Activated CD8-positive, alpha-beta memory T cell treated with anti-CD3 and anti-CD28 coated beads, Interleukin-2, amount 10 ng/mL, durations not matched to agents 7 days and 5 days (primary cell): Measurements from ENCODE around the gene ZNF33B. TPM values are rescaled to one million over a fixed set of nuclear protein-coding genes. Genes with fewer than 3 reads are reported as not detected.
A peak's percentile ranks its signal among the peaks of the same experiment; 100 is the strongest.

Experiments
- ATAC-seq: fragments of 150-1000 bp; cut with Tn5 transposase; one replicate; pipeline ENCODE4 v1.10.0; 2021; ENCODE audit warnings: moderate library complexity
- CTCF ChIA-PET: fragments of 350-600 bp; sonication (Branson Sonifier 250); formaldehyde crosslinking; loops from one replicate; lab custom pipeline; 2021; ENCODE audit warnings: antibody characterized with exemption; lab: Charles Lee
- DNase-seq: peaks from one replicate; pipeline ENCODE4 v3.0.0-alpha.2; 2020
- H3K27ac Mint-ChIP-seq: one replicate; pipeline ENCODE4 v1.8.0; 2021; ENCODE audit warnings: mild to moderate bottlenecking, mixed read lengths
- H3K27me3 Mint-ChIP-seq: one replicate; pipeline ENCODE4 v1.8.0; 2021; ENCODE audit warnings: mixed read lengths
- H3K36me3 Mint-ChIP-seq: one replicate; pipeline ENCODE4 v1.8.0; 2021; ENCODE audit warnings: mild to moderate bottlenecking, mixed read lengths
- H3K4me1 Mint-ChIP-seq: one replicate; pipeline ENCODE4 v1.8.0; 2021; ENCODE audit warnings: mixed read lengths
- H3K4me3 Mint-ChIP-seq: one replicate; pipeline ENCODE4 v1.8.0; 2021; ENCODE audit warnings: mild to moderate bottlenecking, moderate library complexity, mixed read lengths
- H3K9me3 Mint-ChIP-seq: one replicate; pipeline ENCODE4 v1.8.0; 2022; ENCODE audit warnings: low read depth, mixed read lengths
- total RNA-seq, 2 experiments: library from RNA; stranded (reverse); gene quantifications; one replicate each; pipeline ENCODE4 v1.2.3, GENCODE V29; 2021

The ZNF33B gene
- total RNA-seq, 2 experiments from 2014 or later = 15.6 to 16.5 TPM

GRCh38 chr10:42638821-42639270 is 476 bp upstream of the ZNF33B start:
- peaks cover 19% of the 10 kb centered on the region for H3K36me3 Mint-ChIP-seq
- ATAC-seq (no peak), DNase-seq (no peak)
- H3K4me3 Mint-ChIP-seq = peak overlapping the region; percentile 98
- peaks cover 26% of the 10 kb centered on the region for H3K4me1 Mint-ChIP-seq
- no peaks in the 10 kb centered on the region for H3K27me3 Mint-ChIP-seq
- peak overlapping the region; percentile 88 for H3K27ac Mint-ChIP-seq
- no peaks in the 10 kb centered on the region for H3K9me3 Mint-ChIP-seq
- CTCF ChIA-PET = no interaction called here

- no peaks in the 10 kb centered on the region for H3K9me3 Mint-ChIP-seq
- ATAC-seq (no peak), DNase-seq (no peak)
- peak overlapping the region; percentile 88 for H3K27ac Mint-ChIP-seq
- peak overlapping the region; percentile 98 for H3K4me3 Mint-ChIP-seq
- peaks cover 27% of the 10 kb centered on the region for H3K36me3 Mint-ChIP-seq
- CTCF ChIA-PET = no interaction called here
- no peaks in the 10 kb centered on the region for H3K27me3 Mint-ChIP-seq
- H3K4me1 Mint-ChIP-seq = peaks cover 34% of the 10 kb centered on the region
Measured at GRCh38 chr10:42637648-42638054, 719 bp downstream of the ZNF33B start.

DNA sequence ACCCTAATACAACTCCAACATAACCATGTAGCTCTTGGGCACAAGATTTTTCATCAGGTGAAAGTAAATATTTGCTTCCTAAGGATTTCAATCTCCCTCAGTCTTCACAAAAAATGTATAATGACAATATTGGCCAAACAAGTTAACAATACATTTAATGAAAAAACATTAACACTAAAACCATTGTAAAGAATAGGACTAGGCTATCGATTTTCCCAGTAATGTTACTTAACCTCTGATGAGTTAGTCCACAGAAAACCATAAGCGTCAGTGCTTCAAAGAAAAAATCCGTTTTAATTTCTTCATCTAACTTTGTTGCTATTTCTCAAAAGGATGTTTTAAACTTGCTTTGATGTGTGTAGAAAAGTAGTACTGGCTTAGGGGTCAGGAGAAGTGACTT is 1.2 kb downstream of the ZNF33B start:
- H3K27me3 Mint-ChIP-seq = no peaks in the 10 kb centered on the region
- H3K9me3 Mint-ChIP-seq = no peaks in the 10 kb centered on the region
- H3K27ac Mint-ChIP-seq = peak overlapping the region; percentile 88
- peaks cover 36% of the 10 kb centered on the region for H3K4me1 Mint-ChIP-seq
- DNase-seq (no peak), ATAC-seq (no peak)
- CTCF ChIA-PET = no interaction called here
- H3K4me3 Mint-ChIP-seq = peak overlapping the region; percentile 98
- peaks cover 31% of the 10 kb centered on the region for H3K36me3 Mint-ChIP-seq

DNA sequence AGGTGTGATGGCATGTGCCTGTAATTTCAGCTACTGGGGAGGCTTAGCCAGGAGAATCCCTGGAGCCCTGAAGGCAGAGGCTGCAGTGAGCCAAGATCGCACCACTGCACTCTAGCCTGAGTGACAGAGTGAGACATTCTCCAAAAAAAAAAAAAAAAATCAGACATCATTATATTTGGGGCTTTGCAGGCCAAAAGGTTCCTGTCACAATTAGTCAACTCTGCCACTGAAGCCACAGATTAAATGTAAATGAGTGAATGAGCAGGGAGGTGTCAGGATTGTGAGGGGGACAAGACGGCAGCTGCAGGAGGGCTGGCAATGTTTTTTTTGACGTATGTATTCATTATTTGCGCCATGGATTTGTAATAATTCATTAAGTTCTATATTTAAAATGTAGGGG is 3.3 kb downstream of the ZNF33B start:
- CTCF ChIA-PET = no interaction called here
- ATAC-seq = no peak
- Mint-ChIP-seq H3K27ac (no peak overlapping the region), H3K27me3 (no peaks in the 10 kb centered on the region), H3K9me3 (no peaks in the 10 kb centered on the region), H3K36me3 (peaks cover 49% of the 10 kb centered on the region), H3K4me1 (peaks cover 53% of the 10 kb centered on the region), H3K4me3 (no peak overlapping the region)
- no peak for DNase-seq

GRCh38 chr10:42632564-42632963 is 5.8 kb downstream of the ZNF33B start:
- Mint-ChIP-seq H3K4me1 (peaks cover 53% of the 10 kb centered on the region), H3K27me3 (no peaks in the 10 kb centered on the region), H3K9me3 (no peaks in the 10 kb centered on the region), H3K27ac (no peak overlapping the region), H3K36me3 (peaks cover 72% of the 10 kb centered on the region), H3K4me3 (no peak overlapping the region)
- ATAC-seq (no peak), DNase-seq (no peak)
- CTCF ChIA-PET = no interaction called here

DNA sequence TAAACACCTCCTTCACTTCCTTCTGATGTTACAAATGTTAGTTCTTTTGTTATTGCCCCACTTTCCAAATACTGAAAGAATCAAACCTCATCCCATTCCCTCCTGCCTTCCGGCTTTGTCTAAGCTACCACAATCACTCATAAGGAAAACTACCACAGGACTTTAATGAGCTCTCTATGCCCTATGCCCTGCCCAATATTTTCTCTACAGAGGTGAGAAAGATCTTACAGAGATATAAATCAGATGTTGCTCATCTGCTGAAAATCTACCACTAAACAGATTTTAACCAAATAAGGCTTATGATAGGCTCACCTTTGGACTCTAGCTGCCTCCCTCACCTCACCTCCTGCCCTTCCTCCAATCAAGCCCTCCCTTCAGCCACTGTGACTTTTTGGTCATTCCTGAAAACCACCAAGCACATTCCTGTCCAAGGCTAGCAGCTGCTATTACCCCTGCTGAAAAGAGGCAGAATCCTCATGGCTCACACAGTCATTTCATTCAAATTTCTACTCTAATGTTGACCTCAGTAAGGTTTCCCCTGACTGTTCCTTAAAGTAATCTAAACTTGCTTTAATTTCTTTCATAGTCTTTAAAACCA is 7.7 kb downstream of the ZNF33B start:
- CTCF ChIA-PET = no interaction called here
- Mint-ChIP-seq H3K4me1 (peaks cover 45% of the 10 kb centered on the region), H3K36me3 (peaks cover 81% of the 10 kb centered on the region)

GRCh38 chr10:42623929-42624328 is 14.4 kb downstream of the ZNF33B start:
- CTCF ChIA-PET = no interaction called here
- Mint-ChIP-seq H3K9me3 (peaks cover 4% of the 10 kb centered on the region), H3K4me3 (no peak overlapping the region), H3K27me3 (no peaks in the 10 kb centered on the region), H3K36me3 (peaks cover 83% of the 10 kb centered on the region), H3K4me1 (peaks cover 25% of the 10 kb centered on the region), H3K27ac (peak overlapping the region; percentile 44)
- ATAC-seq = no peak
- DNase-seq = no peak

More for the DNA sequence above, 7.7 kb downstream of the ZNF33B start:
- ATAC-seq (peak; percentile 16), DNase-seq (no peak)
- no peaks in the 10 kb centered on the region for H3K9me3 Mint-ChIP-seq
- H3K4me3 Mint-ChIP-seq = no peak overlapping the region
- peak overlapping the region; percentile 54 for H3K27ac Mint-ChIP-seq
- H3K27me3 Mint-ChIP-seq = no peaks in the 10 kb centered on the region

DNA sequence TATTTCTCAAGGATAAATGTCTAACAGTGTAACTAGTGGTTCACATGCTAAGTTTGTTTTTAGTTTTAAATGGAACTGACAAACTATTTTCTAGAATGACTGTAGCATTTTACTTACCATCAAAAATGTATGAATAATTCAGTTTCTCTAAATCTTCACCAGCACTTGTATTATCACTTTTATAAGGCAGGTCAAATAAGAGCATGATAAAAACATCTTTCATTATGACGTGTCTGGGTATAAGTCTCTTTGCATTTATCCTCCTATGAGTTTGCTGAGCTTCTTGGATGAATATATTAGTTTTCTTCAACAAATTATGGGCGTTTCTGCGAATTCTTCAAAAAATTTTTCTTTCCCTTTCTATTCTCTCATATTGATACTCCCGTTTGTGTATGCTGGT is 19.9 kb downstream of the ZNF33B start:
- no peak overlapping the region for H3K27ac Mint-ChIP-seq

DNA sequence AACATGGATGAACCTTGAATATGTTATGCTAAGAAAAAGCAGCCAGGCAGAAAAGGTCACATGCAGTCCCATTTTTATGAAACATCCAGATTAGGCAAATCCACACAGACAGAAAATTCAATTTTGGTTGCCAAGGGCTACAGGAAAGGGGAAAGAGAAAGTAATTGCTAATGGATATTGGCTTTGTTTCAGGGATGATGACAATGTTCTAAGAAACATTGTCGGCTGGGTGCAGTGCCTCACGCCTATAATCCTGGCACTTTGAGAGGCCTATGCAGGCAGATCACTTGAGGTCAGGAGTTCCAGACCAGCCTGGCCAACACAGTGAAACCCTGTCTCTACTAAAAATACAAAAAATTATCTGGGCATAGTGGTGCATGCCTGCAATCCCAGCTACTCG is 23.0 kb downstream of the ZNF33B start:
- no peak for DNase-seq

More for the DNA sequence above, 19.9 kb downstream of the ZNF33B start:
- no peak overlapping the region for H3K4me3 Mint-ChIP-seq
- DNase-seq (no peak), ATAC-seq (no peak)
- peaks cover 69% of the 10 kb centered on the region for H3K36me3 Mint-ChIP-seq
- no peaks in the 10 kb centered on the region for H3K27me3 Mint-ChIP-seq
- H3K4me1 Mint-ChIP-seq = peaks cover 17% of the 10 kb centered on the region
- CTCF ChIA-PET = no interaction called here
- peaks cover 3% of the 10 kb centered on the region for H3K9me3 Mint-ChIP-seq

DNA sequence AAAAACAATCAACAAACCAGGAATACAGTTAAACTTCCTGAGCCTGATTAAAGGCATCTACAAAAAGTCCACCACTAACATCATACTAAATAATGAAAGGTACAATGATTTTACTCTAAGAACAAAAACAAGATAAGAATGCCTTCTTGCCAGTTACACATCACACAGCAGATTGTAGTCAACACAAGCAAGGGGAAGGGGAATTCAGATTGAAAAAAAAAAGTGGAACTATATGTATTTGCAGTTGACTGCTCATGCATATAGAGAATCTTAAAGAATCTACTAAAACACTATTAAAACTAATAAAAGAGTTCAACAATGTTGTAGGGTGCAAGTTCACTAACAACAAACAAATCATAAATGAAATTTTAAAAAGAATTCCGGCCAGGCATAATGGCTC is 28.5 kb downstream of the ZNF33B start:
- H3K4me3 Mint-ChIP-seq = no peak overlapping the region
- peaks cover 74% of the 10 kb centered on the region for H3K36me3 Mint-ChIP-seq
- no peaks in the 10 kb centered on the region for H3K4me1 Mint-ChIP-seq
- no peaks in the 10 kb centered on the region for H3K27me3 Mint-ChIP-seq
- DNase-seq (no peak), ATAC-seq (no peak)
- H3K27ac Mint-ChIP-seq = no peak overlapping the region
- CTCF ChIA-PET = no interaction called here
- H3K9me3 Mint-ChIP-seq = peaks cover 12% of the 10 kb centered on the region

More for the DNA sequence above, 23.0 kb downstream of the ZNF33B start:
- Mint-ChIP-seq H3K4me1 (peaks cover 16% of the 10 kb centered on the region), H3K27me3 (no peaks in the 10 kb centered on the region), H3K9me3 (peaks cover 5% of the 10 kb centered on the region), H3K27ac (no peak overlapping the region), H3K36me3 (peaks cover 66% of the 10 kb centered on the region), H3K4me3 (no peak overlapping the region)
- no peak for ATAC-seq
- CTCF ChIA-PET = no interaction called here

- Mint-ChIP-seq H3K9me3 (peaks cover 34% of the 10 kb centered on the region), H3K4me1 (no peaks in the 10 kb centered on the region), H3K27ac (no peak overlapping the region), H3K36me3 (peaks cover 68% of the 10 kb centered on the region), H3K4me3 (no peak overlapping the region), H3K27me3 (no peaks in the 10 kb centered on the region)
- ATAC-seq (no peak), DNase-seq (no peak)
- CTCF ChIA-PET = no interaction called here
Measured at GRCh38 chr10:42598249-42598873, 40.0 kb downstream of the ZNF33B start.

DNA sequence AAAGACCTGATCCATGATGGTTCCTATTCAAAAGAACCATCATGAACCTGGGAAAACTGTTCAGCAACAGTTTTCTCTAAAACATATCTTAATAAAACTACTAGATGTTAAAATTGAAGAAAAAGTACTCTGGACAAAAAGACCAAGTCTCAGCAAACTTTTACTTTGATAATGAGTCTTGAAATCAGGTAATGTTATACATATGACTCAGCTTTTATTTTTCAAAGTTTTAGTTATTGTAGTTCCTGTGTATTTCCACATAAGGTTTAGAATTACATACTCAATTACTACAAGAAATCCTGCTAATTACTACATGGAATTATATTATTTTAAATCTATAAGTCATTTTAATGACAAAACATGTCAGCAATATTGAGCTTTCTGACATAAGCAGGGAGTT is 42.2 kb downstream of the ZNF33B start:
- no peaks in the 10 kb centered on the region for H3K4me1 Mint-ChIP-seq
- H3K36me3 Mint-ChIP-seq = peaks cover 71% of the 10 kb centered on the region
- DNase-seq (no peak), ATAC-seq (no peak)
- H3K4me3 Mint-ChIP-seq = no peak overlapping the region
- CTCF ChIA-PET = interaction anchor here (0.7 kb wide), 1 partner anchor 99 kb away, joined by 3 read pairs; no protein-coding TSS in a partner anchor
- H3K9me3 Mint-ChIP-seq = peaks cover 45% of the 10 kb centered on the region
- H3K27me3 Mint-ChIP-seq = no peaks in the 10 kb centered on the region
- H3K27ac Mint-ChIP-seq = no peak overlapping the region

GRCh38 chr10:42594246-42594650 is 44.1 kb downstream of the ZNF33B start:
- Mint-ChIP-seq H3K27ac (no peak overlapping the region), H3K9me3 (peaks cover 51% of the 10 kb centered on the region), H3K4me3 (no peak overlapping the region), H3K27me3 (no peaks in the 10 kb centered on the region), H3K36me3 (peaks cover 74% of the 10 kb centered on the region), H3K4me1 (no peaks in the 10 kb centered on the region)
- no peak for ATAC-seq
- CTCF ChIA-PET = no interaction called here
- DNase-seq = no peak

DNA sequence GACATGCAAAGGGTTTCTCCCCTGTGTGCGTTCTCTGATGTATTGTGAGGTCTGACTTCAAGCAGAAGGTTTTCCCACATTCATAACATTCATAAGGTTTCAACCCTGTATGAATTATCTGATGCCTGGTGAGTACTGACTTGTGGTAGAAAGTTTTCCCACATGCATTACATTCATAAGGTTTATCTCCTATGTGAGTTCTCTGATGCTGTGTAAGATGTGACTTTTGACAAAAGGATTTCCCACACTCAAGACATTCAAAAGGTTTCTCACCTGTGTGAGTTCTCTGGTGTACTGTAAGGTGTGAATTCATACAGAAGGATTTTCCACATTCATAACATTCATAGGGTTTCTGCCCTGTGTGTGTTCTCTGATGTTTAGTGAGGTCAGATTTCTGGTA is 45.1 kb downstream of the ZNF33B start:
- H3K36me3 Mint-ChIP-seq = peaks cover 76% of the 10 kb centered on the region
- H3K4me3 Mint-ChIP-seq = no peak overlapping the region
- no peaks in the 10 kb centered on the region for H3K27me3 Mint-ChIP-seq
- CTCF ChIA-PET = no interaction called here
- H3K27ac Mint-ChIP-seq = no peak overlapping the region
- H3K4me1 Mint-ChIP-seq = no peaks in the 10 kb centered on the region
- ATAC-seq (no peak), DNase-seq (no peak)
- peaks cover 53% of the 10 kb centered on the region for H3K9me3 Mint-ChIP-seq
